T-helper 1 cell (primary cell): ENCODE measurements around the gene HEMGN.

Experiments used
- DNase-seq, 5 donors: peaks; one replicate each; pipeline ENCODE4 v3.0.0-alpha.2; 2012 to 2020

Gene HEMGN

GRCh38 chr9:97891736-97892135 is 46.2 kb downstream of the HEMGN start:
- DNase-seq, result no peak

- peak; percentile 23 to 59 (median 45) for DNase-seq
These were observed 47.8 kb downstream of the HEMGN start for GRCh38 chr9:97889941-97890887.

- DNase-seq, result no peak
These were observed 57.6 kb downstream of the HEMGN start for GRCh38 chr9:97880336-97880735.
